GM06990 (cell line): Measurements from ENCODE around the gene MUC12.

Experiments used
- DNase-seq: peaks from one replicate; pipeline ENCODE4 v3.0.0-alpha.2; 2011; ENCODE audit not compliant: insufficient read length; ENCODE audit errors: extremely low read depth
- H3K27me3 ChIP-seq: replicated peaks from 2 replicates; pipeline ENCODE4 v1.6.0; 2011; ENCODE audit warnings: low read length; ENCODE audit not compliant: control insufficient read depth, insufficient read depth
- H3K36me3 ChIP-seq: 2 replicates; pipeline ENCODE4 v1.5.1; 2011; ENCODE audit warnings: low read length; ENCODE audit not compliant: control insufficient read depth, insufficient read depth
- H3K4me3 ChIP-seq: replicated peaks from 2 replicates; pipeline ENCODE4 v1.5.1; 2011; ENCODE audit warnings: low read depth, mild to moderate bottlenecking, control low read depth, low read length
- TF ChIP-seq, protein P1 (sequence below): IDR thresholded peaks from 2 replicates; pipeline ENCODE4 v1.5.1; 2011; ENCODE audit warnings: low read length, control low read depth, mild to moderate bottlenecking, inconsistent platforms; ENCODE audit not compliant: insufficient read depth, poor library complexity, severe bottlenecking

Gene MUC12

DNA sequence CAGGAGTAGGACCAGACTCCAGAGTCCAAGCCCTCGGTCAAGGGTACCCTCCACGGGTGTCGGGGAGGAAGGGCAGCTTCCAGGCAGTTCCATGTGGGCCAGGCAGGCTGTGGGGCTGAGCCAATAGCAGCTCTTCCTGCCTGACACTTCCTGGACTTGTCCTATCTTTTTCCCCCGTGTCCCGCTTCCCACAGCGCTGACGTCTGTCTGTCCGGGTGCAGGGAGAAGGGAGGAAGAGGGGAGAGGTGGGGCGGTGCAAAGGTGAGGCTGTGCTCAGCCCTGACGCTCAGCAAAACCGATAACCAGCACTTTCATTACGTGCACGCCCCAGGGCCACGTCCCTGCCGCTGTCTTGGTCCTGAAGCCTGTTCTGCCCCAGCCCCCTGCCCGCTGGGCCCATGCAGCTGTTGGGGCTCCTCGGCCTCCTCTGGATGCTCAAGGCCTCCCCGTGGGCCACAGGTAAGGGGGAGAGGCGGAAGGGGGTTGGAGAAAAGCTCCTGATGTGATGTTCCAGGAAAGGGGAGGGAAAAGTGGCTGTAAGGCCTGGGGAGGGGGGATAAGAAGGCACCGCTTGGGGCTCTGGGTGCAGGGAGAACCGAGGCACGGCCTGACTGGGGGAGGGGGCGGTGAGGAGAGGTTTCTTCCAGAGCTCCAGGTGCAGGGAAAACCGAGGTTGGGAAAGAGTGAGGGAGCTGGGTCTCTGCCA is 20.0 kb upstream of the MUC12 start, which contains the start of gene MUC3A:
Gene MUC3A (plus strand): TSS at position 308 of the 706 bp plus-strand sequence. CDS start 91 bp downstream, at position 399.
- DNase-seq = no peak
- H3K4me3 ChIP-seq = no peak within 1 kb of the TSS
- TF ChIP-seq, protein P1, sequence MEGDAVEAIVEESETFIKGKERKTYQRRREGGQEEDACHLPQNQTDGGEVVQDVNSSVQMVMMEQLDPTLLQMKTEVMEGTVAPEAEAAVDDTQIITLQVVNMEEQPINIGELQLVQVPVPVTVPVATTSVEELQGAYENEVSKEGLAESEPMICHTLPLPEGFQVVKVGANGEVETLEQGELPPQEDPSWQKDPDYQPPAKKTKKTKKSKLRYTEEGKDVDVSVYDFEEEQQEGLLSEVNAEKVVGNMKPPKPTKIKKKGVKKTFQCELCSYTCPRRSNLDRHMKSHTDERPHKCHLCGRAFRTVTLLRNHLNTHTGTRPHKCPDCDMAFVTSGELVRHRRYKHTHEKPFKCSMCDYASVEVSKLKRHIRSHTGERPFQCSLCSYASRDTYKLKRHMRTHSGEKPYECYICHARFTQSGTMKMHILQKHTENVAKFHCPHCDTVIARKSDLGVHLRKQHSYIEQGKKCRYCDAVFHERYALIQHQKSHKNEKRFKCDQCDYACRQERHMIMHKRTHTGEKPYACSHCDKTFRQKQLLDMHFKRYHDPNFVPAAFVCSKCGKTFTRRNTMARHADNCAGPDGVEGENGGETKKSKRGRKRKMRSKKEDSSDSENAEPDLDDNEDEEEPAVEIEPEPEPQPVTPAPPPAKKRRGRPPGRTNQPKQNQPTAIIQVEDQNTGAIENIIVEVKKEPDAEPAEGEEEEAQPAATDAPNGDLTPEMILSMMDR = no peak
- H3K27me3 ChIP-seq = peaks cover 3% of the 10 kb centered on the region
- H3K36me3 ChIP-seq = no peaks in the 10 kb centered on the region

DNA sequence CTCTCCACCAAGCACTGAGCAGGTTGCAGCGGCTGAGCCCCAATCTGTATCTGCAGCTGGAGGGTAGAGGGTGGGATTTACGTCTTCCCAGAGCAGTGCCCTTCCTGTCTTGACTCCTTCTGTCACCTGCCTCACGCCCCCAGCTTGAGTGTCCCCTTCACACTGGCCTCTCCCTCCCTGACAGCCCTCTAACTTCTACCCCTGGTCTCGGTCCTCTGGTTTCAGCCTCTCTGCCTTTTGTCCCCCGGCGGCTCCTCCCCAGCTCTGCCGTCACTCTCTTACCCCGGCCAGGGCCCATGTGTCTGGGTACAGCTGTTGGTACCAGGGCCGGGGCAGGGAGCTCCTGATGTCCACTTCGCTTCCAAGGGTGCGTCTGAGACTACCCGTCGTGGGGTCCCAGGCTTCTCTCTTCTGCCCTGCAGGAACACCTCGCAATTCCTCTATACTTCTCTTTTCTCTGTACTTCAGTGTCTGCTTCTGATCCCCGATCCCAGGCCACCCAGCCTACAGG is 19.4 kb upstream of the MUC12 start:
- peaks cover 3% of the 10 kb centered on the region for H3K27me3 ChIP-seq
- no peak for DNase-seq
- H3K36me3 ChIP-seq = no peaks in the 10 kb centered on the region
- TF ChIP-seq, protein P1 = no peak
- no peak overlapping the region for H3K4me3 ChIP-seq

DNA sequence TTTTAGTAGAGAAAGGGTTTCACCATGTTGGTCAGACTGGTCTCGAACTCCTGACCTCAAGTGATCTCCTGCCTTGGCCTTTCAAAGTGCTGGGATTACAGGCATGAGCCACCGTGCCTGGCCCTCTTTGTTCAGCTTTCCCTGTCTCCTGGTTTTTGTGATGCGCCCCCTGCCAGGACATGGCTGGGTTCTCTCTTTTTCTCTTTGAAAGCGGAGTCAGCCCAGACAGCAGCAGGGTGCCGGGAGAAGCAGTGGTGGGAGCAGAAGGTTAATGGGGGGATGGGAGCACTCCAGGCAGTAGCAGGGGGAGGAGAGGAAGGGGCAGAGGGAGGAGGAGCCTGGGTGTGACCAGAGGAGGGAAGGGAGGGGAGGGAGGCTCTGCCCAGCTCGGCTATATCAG is 18.2 kb upstream of the MUC12 start:
- H3K27me3 ChIP-seq = peaks cover 3% of the 10 kb centered on the region
- no peak overlapping the region for H3K4me3 ChIP-seq
- TF ChIP-seq, protein P1 = no peak
- H3K36me3 ChIP-seq = no peaks in the 10 kb centered on the region
- DNase-seq = no peak

DNA sequence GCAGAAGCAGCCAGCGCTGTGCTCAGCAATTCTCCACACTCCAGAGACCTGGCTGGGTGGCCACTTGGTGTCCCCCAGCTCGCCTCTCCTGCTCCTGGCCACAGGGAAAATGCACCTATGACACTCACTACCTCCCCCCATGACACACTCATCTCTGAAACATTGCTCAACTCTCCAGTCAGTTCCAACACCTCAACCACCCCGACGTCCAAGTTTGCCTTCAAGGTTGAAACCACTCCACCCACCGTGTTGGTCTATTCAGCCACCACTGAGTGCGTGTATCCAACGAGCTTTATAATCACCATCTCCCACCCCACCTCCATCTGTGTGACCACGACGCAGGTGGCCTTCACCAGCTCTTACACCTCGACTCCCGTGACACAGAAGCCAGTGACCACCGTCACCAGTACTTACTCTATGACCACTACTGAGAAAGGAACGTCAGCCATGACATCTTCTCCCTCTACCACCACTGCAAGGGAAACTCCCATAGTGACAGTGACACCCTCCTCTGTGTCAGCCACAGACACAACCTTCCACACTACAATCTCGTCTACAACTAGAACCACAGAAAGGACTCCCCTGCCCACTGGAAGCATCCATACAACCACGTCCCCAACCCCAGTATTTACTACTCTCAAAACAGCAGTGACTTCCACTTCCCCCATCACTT is 17.3 kb upstream of the MUC12 start:
- DNase-seq = no peak
- Histone ChIP-seq H3K36me3 (no peaks in the 10 kb centered on the region), H3K4me3 (no peak overlapping the region), H3K27me3 (peaks cover 3% of the 10 kb centered on the region)
- TF ChIP-seq, protein P1 = no peak

DNA sequence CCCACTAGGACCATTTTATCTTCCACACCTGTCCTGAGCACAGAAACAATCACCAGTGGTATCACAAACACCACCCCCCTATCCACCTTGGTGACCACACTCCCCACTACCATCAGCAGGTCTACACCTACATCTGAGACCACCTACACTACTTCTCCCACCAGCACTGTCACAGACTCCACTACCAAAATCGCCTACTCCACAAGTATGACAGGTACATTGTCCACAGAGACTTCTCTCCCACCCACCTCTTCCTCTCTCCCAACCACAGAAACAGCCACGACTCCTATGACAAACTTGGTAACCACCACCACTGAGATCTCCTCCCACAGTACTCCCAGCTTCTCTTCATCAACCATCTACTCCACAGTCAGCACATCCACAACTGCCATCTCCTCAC is 16.7 kb upstream of the MUC12 start:
- Histone ChIP-seq H3K27me3 (peaks cover 3% of the 10 kb centered on the region), H3K4me3 (no peak overlapping the region)
- TF ChIP-seq, protein P1 = no peak

More for the DNA sequence above, 16.7 kb upstream of the MUC12 start:
- no peaks in the 10 kb centered on the region for H3K36me3 ChIP-seq
- no peak for DNase-seq
